GM19238 (cell line): ENCODE measurements around the gene PIGS.
"Not testable (repeated sequence)": the region's sequence is repeated elsewhere in the genome, so short reads cannot be mapped to it uniquely, and the experiment has no call there.

Source experiments
- DNase-seq: peaks from one replicate; pipeline ENCODE4 v3.0.0; 2011; ENCODE audit warnings: low spot score; ENCODE audit not compliant: insufficient read length

Gene PIGS

GRCh38 chr17:28571361-28572122 is at the start of gene PIGS:
Gene PIGS, minus strand, starts transcription at chr17:28571524. Its CDS starts 28 bp downstream, at chr17:28571496.
- peak; percentile 95 for DNase-seq

GRCh38 chr17:28620010-28620409 is 48.7 kb upstream of the PIGS start:
- no peak for DNase-seq

GRCh38 chr17:28618464-28618863 is 47.1 kb upstream of the PIGS start:
- no peak for DNase-seq

GRCh38 chr17:28616281-28616680 is 45.0 kb upstream of the PIGS start:
- no peak for DNase-seq

- no peak for DNase-seq
Observed at GRCh38 chr17:28615260-28615940, 44.1 kb upstream of the PIGS start.

GRCh38 chr17:28613931-28614381 is 42.6 kb upstream of the PIGS start, which contains the start of gene RSKR:
Gene RSKR, minus strand, starts transcription at chr17:28614185. Its CDS starts 24 bp downstream, at chr17:28614161.
- no peak for DNase-seq

GRCh38 chr17:28612936-28613872 is 41.9 kb upstream of the PIGS start:
- no peak for DNase-seq

- DNase-seq, result no peak
Observed at GRCh38 chr17:28612531-28612930, 41.2 kb upstream of the PIGS start.

- DNase-seq, result no peak
Observed at GRCh38 chr17:28610376-28610775, 39.1 kb upstream of the PIGS start.

- DNase-seq, result not testable (repeated sequence)
Observed at GRCh38 chr17:28604031-28604430, 32.7 kb upstream of the PIGS start.

GRCh38 chr17:28599311-28600184 is 28.2 kb upstream of the PIGS start:
- peak; percentile 58 for DNase-seq

- peak; percentile 97 for DNase-seq
Observed at GRCh38 chr17:28598799-28599310, 27.5 kb upstream of the PIGS start, which contains the start of gene SPAG5. Gene SPAG5, minus strand, starts transcription at chr17:28599025. Its CDS starts 79 bp downstream, at chr17:28598946.

- DNase-seq, result no peak
Observed at GRCh38 chr17:28598389-28598788, 27.1 kb upstream of the PIGS start.

GRCh38 chr17:28597606-28598383 is 26.5 kb upstream of the PIGS start:
- DNase-seq, result no peak

GRCh38 chr17:28592260-28592659 is 20.9 kb upstream of the PIGS start:
- no peak for DNase-seq

- DNase-seq, result no peak
Observed at GRCh38 chr17:28585851-28586250, 14.5 kb upstream of the PIGS start.

GRCh38 chr17:28584434-28584833 is 13.1 kb upstream of the PIGS start:
- no peak for DNase-seq

GRCh38 chr17:28582513-28582912 is 11.2 kb upstream of the PIGS start:
- DNase-seq, result no peak

- no peak for DNase-seq
Observed at GRCh38 chr17:28580959-28581358, 9.6 kb upstream of the PIGS start.
